ENCODE data around the gene TCF7L2.

The TCF7L2 gene

DNA sequence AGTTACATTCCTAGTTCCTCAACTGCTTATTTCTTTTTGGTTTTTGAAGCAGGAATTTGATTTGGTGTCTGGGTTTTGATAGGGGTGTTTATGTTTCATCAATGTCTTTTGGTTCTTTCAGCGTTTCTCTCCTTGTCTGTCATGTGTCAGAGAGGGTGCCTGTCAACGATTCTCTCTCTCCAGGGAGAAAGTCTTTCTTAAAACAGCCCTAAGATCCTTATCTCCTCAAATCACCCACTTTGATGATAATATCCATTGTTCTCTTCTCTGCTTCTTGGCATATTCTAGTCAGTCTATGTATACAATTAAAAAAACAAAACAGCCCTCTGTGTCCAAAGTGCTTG, 77.2 kb downstream of the TCF7L2 start:
- DNase-seq = no peak

DNA sequence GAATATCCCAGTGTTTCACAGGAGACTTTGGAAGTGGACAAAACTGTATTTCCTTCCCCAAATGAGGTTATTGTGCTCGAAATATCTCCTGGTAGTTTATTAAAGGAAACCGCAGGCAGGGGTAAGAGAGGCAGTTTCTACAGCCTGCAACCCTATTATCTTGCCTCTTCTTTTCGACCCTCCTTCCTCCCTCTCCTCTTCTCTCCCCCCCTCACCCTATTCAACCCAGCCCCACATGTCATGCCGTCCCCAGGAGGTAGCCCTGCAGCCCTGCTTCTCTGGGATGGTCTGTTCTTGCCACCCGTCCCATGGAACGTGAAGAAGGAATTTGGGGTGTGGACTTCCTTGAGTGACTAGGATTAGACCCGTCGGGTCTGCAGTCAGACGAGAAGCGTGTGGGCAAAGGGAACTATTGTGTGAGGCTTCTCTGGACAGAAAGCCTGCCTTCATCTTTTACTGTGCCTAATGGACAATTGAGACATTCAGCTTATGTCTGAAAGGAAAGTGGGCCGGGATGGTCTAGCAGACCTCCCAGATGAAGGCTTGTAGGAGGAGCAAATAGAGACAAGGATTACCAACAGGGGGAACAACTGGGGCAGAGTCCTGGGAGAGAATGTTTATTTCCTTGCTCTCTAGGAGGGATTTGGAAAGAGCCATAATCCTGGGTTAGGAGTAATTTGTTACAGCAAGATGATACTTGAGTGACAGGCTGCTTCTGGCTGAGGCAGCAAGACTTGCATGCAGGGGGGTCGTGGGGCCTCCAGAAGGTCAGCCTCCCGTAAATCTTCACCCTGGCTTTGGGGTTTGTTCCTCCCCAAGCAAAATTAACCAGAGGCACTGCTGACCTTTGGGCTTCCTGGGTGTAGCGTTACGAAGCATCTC, 77.8 kb downstream of the TCF7L2 start:
- DNase-seq = no peak

DNA sequence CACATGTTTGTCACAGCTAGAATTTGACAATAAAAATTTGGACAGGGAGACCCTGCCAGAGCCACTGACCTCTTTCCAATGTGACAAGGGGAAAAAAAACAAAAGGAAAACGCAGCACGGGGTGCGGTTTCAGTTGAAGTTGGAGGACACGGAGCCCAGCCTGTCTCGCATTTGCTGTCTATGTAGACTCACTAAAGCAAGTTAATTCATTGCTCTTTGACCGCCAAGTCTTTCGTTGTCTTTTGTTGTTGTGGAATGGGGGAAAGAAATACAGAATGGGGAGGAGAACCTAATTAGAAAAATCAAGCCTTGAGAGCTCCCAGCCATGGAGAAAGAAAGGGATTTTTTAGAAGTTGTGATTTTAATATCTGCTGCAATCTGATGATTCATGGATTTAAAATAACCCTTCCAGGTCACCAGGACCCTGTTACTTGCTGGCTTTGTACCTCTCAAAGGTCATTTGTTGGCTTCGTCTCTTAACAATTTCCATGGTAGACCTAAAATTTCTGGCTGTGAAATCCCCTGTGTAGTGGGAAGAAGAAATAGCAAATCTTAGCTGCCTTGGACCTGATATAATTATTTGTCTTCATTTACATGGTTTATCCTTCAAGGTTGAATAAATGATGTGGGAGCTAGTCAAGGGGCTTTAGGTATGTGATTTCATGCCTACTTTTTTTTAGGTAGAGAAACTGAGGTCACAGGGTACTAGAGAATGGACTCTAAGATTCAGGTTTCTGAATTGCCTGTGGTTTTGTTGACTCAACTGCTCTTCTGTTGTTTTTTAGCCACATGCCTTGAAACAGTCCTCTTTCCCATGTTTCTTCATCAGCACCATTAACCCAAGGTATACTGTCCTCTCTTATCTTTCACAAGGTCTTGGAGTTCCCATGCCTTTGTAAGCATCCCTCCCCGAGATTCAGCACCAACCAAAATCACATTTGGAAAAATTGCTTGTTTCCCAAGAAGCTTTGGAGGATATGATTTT, 78.7 kb downstream of the TCF7L2 start:
- DNase-seq = no peak

DNA sequence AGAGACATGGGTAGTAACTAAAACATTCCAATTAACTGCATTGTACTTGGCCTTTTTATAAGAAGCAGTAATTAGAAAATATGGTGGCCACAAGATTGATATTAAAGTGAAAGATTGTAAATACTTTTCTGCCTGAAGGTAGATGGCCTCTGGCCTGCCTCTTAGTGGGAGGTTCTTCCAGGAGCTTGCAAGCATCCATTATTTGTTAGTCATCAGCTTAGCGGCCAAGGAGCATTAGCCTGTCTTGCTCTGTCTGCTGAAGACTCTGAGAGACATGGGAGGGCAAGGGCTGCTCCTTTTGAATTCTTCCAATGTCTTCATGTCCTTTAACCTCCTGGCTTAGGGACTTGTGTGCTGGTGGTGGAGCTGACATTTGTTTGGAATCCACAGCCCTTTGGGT, 80.4 kb downstream of the TCF7L2 start:
- no peak for DNase-seq

DNA sequence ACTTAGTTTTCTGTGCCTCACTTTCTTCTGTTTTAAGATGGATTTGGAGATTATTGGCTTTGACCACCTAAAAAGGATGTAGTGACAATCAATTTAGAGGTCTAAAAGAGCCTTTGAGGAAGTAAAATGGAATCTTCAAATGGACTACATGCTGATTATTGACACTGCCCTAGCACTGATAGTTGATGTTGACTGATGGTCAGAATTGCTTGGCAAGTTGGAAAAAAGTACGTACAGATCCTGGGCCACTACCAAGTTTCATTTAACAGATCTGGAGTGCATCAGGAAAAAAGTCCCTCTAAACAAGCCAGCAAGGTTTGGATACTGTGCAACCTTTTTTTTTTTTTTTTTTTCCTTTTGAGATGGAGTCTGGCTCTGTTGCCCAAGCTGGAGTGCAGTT, 81.1 kb downstream of the TCF7L2 start:
- DNase-seq = no peak

DNA sequence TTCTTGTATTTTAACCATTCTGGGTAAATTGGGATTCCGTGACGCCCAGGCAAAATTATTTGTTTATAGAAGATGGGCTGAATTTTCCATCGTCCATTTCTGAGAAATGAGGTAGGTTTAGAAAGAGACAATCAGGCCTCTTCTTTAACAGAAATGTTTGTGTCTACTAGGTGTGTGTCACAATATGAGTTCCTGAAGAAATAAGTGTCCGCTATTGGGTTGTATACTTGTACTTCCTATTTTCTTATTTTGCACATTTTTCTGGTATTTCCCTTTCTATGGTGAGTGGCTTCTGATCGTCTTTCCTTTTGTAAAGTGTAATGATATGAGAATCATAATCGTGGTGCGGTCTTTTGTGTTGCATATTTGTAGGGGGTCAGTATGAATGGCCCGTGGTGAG, 83.9 kb downstream of the TCF7L2 start:
- DNase-seq = no peak

GRCh38 chr10:113035732-113036312, 85.8 kb downstream of the TCF7L2 start:
- no peak for DNase-seq

DNA sequence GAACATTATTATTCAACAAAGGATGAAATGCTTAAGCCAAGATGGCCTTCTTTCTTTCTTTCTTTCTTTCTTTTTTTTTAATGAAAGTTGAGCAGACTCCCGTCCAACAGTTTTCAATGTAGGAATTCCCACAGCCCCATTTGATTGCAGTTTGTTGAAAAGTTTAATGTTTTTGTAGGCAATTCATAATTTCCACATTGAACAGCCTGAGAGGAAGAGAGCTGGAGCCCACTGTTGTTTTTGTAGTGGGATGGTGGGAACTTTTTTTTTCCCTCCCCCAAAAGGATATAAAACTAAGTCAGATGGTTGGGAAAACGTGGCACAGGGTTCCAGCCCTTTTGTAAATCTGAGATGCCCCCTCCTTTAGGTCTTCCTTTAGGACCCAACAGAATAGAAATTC, 86.6 kb downstream of the TCF7L2 start:
- DNase-seq = no peak

DNA sequence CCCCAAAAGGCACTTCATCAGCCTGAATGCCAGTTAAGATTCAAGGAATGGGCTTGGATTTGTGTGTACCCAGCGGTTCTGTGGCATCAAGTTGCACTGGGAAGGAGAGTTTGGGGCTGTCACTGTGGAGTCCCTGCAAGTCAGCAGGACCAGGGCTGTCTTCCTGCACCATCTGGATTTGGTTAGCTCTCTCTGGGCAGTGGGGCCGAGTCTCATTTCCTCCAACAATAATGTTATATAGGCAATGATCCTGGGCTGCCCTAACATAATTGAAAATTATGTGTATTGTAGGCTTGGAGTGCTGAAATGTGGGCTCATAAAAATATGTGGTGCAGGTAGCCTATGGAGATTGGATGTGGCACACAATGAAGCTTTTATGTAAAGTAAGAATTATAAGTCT, 87.2 kb downstream of the TCF7L2 start:
- no peak for DNase-seq

- no peak for DNase-seq
These were observed 88.1 kb downstream of the TCF7L2 start for GRCh38 chr10:113038183-113038582.

GRCh38 chr10:113038985-113039384, 88.9 kb downstream of the TCF7L2 start:
- DNase-seq = no peak

DNA sequence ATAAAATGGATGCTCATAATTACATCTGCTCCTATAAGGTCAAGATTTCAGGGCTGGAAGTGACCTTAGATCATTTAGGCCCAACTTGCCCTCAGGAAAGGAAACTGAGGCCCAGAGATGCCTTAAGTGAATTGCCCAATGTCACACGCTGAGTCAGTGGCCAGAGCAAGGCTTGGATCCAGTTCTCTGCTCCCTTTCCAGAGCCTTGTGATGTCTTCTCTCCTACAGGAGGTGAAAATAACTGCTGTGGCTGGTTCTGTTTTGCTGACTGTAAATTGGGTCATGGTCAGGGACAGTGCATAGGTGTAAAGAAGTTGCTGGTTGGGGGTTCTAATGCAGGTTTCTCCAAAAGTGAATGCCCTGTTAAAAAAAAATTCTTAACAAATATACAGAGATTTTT, 91.3 kb downstream of the TCF7L2 start:
- DNase-seq = no peak

DNA sequence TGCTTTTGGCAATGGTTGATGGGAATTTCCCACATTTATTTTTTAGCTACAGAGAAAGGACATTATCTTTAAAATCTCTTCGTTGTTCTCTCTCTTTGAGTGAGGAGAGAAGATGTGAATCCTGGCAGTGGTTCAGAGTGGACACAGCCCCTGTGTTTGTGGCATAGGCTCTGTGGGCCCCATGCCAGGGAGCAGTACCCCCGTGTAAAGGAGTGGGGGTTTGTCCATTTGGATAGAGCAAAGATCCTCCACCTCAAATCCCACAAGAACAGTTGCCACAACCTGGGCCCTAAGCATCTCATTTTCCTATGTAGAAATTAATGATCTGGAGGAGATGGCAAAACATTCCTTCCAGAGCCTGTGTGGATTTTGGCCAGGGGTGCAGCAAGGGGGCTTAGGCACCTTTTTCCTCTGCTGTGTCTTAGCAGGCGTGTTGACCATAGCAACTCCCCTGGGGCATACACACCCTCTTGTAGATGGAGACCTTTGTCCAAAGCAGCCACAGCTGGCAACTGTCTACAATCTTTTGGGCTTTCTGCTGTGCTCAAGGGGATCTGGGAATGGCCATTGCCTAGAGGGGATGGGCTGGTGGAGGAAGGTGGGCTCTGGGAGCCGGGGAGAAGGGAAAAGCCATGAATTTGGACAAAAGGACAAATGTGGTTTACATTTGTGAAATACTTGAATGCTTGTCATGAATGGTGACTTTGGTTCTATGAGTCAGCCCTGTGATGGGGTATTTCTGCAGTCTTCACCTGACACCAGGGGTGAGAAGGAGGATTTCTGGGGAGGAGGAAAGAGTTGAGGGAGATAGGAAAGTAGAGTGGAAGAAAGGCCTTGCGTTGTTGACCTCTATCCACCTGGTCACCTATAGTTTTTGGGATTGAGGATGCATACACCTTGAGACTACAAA, 92.0 kb downstream of the TCF7L2 start:
- DNase-seq = no peak

DNA sequence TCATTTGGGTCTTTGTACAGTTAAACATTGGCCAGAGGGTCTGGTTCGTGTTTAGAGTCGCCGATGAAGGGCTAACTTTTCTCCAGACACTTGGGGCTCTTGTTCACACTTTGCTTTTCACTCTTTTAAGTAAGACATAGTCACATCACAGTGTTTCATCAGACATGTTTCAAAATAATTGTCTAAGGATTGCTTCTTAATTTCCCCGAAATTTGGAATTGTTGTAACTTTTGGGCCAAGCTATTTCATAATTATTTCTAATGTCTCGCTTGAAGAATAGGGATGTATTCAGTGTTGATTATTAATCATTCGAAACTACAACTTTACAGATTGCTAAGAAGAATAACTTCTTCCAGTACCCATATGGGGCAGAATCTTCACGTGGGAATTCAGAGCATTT, 92.8 kb downstream of the TCF7L2 start:
- DNase-seq = no peak

DNA sequence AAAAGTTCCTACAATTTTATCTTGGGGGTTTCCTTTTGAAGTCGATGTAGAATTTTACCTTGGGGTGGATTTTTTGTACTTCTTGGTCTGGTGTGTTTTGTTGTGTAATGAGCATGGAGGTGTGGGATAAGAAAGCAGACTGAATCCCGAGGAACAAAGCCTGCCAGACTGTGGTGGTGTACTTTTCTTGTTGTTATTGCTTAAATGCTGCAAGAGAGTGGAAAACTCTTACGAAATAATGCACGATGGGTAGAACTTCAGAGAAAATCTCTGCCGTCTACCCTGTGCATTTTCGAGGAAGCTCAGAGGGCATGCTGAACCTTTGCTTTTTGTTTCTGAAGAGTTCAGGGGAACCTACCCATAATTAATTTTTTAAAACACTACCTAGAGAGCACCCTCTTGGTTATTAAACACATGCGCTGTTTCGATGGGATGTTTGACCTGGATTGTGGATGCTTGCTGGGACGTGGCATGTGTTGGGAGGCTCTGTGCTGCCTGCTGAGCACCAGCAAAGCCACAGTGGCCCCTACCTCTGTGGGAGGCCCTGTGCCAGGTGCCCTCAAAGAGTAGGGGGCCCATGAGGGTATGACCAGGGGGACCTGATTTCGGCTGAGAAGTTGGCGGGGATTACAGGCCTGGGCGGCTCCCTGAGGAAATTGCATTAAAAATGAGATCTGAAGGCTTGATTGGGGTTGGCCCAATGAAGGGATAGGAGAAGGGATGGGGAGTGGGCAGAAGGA, 94.1 kb downstream of the TCF7L2 start:
- no peak for DNase-seq

DNA sequence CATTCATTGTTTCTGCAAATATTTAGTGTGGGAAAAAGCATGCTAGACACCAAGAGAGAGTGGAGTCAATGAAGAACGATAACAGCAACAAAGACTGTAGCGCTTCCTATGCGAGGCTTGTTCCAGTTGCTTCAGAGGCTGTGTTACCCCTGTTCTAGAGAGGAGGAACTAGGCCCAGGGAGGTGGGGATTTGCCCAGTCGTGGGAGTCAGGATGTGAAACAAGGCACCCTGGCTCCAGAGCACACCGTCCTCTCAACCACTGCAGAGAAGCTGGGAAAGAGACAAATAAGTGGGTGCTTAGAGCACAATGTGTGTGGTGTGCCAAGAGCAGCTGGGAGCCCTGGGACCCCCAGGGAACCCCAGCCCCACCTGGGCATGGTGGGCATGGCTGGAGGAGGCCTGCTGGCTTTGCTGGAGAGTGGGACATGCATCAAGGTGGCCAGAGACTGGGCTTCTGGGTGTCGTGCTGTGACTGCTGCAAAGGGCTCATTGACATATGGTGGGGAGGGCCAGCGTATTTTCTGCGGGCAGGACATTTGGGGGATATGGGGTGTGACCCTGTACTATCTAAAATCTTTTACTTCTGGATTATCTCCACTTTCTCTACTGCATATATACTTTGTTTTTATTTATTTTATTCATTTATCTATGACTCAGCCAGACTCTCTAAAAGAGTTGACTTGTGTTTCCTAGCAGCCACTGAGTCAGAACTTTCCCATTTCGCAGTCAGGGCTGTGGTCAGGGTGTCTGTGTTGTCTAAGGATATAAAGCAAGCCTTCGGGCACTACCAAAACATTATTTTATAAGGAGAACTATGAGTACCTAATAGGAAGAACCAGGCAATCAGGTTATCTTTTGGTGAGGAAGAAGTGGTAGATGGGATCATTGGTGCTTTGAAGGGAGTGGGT, 95.4 kb downstream of the TCF7L2 start:
- no peak for DNase-seq

DNA sequence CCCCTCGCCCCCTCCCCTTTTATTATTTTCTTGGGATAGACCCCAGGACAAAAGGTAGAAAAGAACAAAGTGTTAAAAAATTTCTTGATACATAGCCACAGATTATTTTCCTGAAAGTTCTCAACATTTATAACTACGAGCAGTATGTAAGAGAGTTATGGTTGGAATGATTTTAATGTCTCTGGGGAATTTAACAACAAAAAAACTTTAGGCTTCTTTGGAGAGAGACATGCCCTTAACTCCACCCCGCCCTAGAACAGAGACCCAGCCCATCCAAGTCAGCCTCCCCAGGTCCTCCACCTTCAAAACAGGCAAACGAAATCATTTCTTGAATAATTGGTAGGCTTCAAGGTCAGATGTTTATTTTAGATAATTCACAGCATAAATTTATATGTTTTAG, 97.1 kb downstream of the TCF7L2 start:
- no peak for DNase-seq

DNA sequence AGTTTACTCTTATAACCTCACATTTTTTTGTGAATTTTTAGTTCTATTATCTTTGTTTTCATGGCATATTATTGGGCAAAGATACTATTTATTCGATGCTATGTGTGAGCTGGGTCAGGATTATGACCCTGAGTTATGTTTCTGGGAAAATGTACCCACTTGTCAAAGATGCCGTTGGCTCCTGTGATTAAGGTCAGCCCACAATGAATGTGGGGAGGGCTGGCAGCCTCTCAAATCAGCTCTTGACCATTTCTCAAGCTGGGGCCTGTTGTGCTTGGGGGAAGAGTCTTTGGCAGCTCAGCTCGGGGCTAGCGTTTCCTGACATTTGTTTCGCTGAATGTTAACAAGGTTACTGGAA, 97.5 kb downstream of the TCF7L2 start:
- DNase-seq = peak; percentile 51

- DNase-seq = peak; percentile 86
These were observed 98.1 kb downstream of the TCF7L2 start for GRCh38 chr10:113047963-113048781.

DNA sequence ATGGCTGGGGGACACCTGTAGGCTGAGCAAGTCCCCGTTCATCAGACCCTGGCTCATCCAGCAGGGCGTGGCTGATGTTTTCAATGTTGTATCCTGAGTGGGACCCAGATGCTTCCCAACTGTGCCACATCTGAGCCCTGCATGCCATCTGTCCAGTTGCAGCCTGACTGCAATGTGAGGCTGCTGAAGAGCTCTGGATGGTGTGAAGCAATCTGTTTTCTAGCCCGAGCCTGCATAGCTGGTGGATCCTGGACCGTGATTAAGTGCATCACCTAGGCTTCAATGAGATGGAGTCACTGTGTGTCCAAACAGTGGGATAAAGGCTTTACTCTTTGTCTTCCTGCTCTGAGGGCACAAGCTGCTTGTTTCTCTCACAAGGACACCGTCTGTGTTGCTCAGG, 99.8 kb downstream of the TCF7L2 start:
- no peak for DNase-seq

All from DMS79 treated with DMSO at 0.1 percent for 48 hours (cell line).